Measurements from ENCODE around the gene HLA-DMB. TPM values are rescaled to one million over a fixed set of nuclear protein-coding genes. Genes with fewer than 3 reads are reported as not detected.

The HLA-DMB gene
- total RNA-seq, 1 experiment from 2014 or later, result 3.3 TPM

GRCh38 chr6:32950449-32950848, 9.6 kb upstream of the HLA-DMB start:
- no TSS peak for BruUV-seq (replicated peaks)
- H3K36me3 ChIP-seq (ENCODE audit: control insufficient read depth in 1 of 2, insufficient read depth in 2 of 2, low read length in 2 of 2), result no peaks in the 10 kb centered on the region
- no peaks in the 10 kb centered on the region for H3K27me3 ChIP-seq (ENCODE audit: insufficient read depth, low read length)
- ATAC-seq (no peak), DNase-seq (ENCODE audit: low read depth, low spot score) (no peak)
- H3K4me2 ChIP-seq (ENCODE audit: low read length), result no peak overlapping the region
- ChIA-PET POLR2A (interaction anchor here (0.8 kb wide), 1 partner anchor 21 kb away, joined by 3 read pairs; no protein-coding TSS in a partner anchor), RAD21 (ENCODE audit: low non-redundant PET in 1 of 2, low total read pairs in 2 of 2, uncharacterized antibody in 2 of 2, unreplicated experiment in 2 of 2) (no interaction called here), CTCF (interaction anchor here (1.3 to 1.9 kb wide), 3 partner anchors 17 to 82 kb away, joined by 4 to 6 read pairs (median 5); no protein-coding TSS in a partner anchor)
- H4K20me1 ChIP-seq (ENCODE audit: insufficient read depth), result no peaks in the 10 kb centered on the region
- intact Hi-C loops (cut with micrococcal nuclease), result no loop called here
- H3K9me2 ChIP-seq (ENCODE audit: insufficient read depth), result no peaks in the 10 kb centered on the region
- no peaks in the 10 kb centered on the region for H3K79me2 ChIP-seq (ENCODE audit: insufficient read depth, low read length)
- peaks cover 0 to 17% of the 10 kb centered on the region in 2 experiments; a peak in 2 of 4 replicates for H3K4me1 ChIP-seq (ENCODE audit: control insufficient read depth in 1 of 2, insufficient read depth in 2 of 2, low read length in 2 of 2)
- H3K4me3 ChIP-seq (replicated peaks in 1 of 2; ENCODE audit: low read depth in 1 of 2, low read length in 2 of 2), result no peak overlapping the region
- no peak overlapping the region for H2AFZ ChIP-seq (ENCODE audit: low read depth, low read length, poor library complexity, severe bottlenecking)
- H3K9me3 ChIP-seq (ENCODE audit: control insufficient read depth in 1 of 2, insufficient read depth in 1 of 2, low read depth in 1 of 2, low read length in 2 of 2), result no peaks in the 10 kb centered on the region
- no peak overlapping the region for H3K9ac ChIP-seq (ENCODE audit: low read length)
- H3K27ac ChIP-seq (ENCODE audit: low read depth, low read length), result no peak overlapping the region
- TF ChIP-seq JUND (IDR thresholded peaks at IDR 0.05), result no peak
- no peak for TF ChIP-seq TCF7L2 (IDR thresholded peaks at IDR 0.05; ENCODE audit: borderline replicate concordance, extremely low read depth, insufficient read depth, insufficient read length)
- no peak for TF ChIP-seq ELF1 (IDR thresholded peaks at IDR 0.05; ENCODE audit: borderline replicate concordance, low read depth)
- TF ChIP-seq YY1 (IDR thresholded peaks at IDR 0.05; ENCODE audit: extremely low read depth, insufficient replicate concordance, low read depth, low read length), result no peak
- no peak for TF ChIP-seq RAD21 (IDR thresholded peaks at IDR 0.05; ENCODE audit: low read depth)
- no peak for TF ChIP-seq EZH2 (IDR thresholded peaks at IDR 0.05)
- TF ChIP-seq POLR2A (IDR thresholded peaks at IDR 0.05; ENCODE audit: borderline replicate concordance, extremely low read depth, insufficient read depth, insufficient read length), result no peak
- no peak for TF ChIP-seq ZNF274 (IDR thresholded peaks at IDR 0.05; ENCODE audit: low read depth, low read length)
- no peak for TF ChIP-seq ZBTB33 (IDR thresholded peaks at IDR 0.05; ENCODE audit: extremely low read depth, insufficient replicate concordance, low read length)
- no peak for TF ChIP-seq MAX (IDR thresholded peaks at IDR 0.05)
- TF ChIP-seq ZFX (IDR thresholded peaks at IDR 0.05), result no peak
- TF ChIP-seq EGR1 (IDR thresholded peaks at IDR 0.05; ENCODE audit: low read depth), result no peak
- TF ChIP-seq POLR2AphosphoS5 (IDR thresholded peaks at IDR 0.05; ENCODE audit: low read depth, low read length), result no peak
- TF ChIP-seq, protein P1, sequence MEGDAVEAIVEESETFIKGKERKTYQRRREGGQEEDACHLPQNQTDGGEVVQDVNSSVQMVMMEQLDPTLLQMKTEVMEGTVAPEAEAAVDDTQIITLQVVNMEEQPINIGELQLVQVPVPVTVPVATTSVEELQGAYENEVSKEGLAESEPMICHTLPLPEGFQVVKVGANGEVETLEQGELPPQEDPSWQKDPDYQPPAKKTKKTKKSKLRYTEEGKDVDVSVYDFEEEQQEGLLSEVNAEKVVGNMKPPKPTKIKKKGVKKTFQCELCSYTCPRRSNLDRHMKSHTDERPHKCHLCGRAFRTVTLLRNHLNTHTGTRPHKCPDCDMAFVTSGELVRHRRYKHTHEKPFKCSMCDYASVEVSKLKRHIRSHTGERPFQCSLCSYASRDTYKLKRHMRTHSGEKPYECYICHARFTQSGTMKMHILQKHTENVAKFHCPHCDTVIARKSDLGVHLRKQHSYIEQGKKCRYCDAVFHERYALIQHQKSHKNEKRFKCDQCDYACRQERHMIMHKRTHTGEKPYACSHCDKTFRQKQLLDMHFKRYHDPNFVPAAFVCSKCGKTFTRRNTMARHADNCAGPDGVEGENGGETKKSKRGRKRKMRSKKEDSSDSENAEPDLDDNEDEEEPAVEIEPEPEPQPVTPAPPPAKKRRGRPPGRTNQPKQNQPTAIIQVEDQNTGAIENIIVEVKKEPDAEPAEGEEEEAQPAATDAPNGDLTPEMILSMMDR (IDR thresholded peaks at IDR 0.05 in 2 of 3, conservative IDR thresholded peaks at IDR 0.05 in 1 of 3; ENCODE audit: borderline replicate concordance in 1 of 3, insufficient read depth in 1 of 3, low read depth in 2 of 3, low read length in 2 of 3), result no peak
- TF ChIP-seq, protein P2, sequence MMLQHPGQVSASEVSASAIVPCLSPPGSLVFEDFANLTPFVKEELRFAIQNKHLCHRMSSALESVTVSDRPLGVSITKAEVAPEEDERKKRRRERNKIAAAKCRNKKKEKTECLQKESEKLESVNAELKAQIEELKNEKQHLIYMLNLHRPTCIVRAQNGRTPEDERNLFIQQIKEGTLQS (IDR thresholded peaks at IDR 0.05), result no peak
- no peak for TF ChIP-seq SRF (IDR thresholded peaks at IDR 0.05; ENCODE audit: low read depth)
- TF ChIP-seq CEBPB (IDR thresholded peaks at IDR 0.05; ENCODE audit: low read depth), result no peak
- TF ChIP-seq FOSL1 (IDR thresholded peaks at IDR 0.05; ENCODE audit: low read depth), result no peak
- TF ChIP-seq CBX3 (IDR thresholded peaks at IDR 0.05; ENCODE audit: low read depth), result no peak
